ACC112 (cell line): ENCODE data around the gene CSNK1A1.
"Not testable (repeated sequence)": the region's sequence is repeated elsewhere in the genome, so short reads cannot be mapped to it uniquely, and the experiment has no call there.

Experiments used
- H2AFZ ChIP-seq: fragments of 200-600 bp; sonication (generic); one replicate; pipeline ENCODE4 v1.6.0; 2017; ENCODE audit warnings: antibody characterized with exemption, low read length; ENCODE audit not compliant: unreplicated experiment
- H3K27ac ChIP-seq: fragments of 200-600 bp; sonication (generic); 2 replicates; pipeline ENCODE4 v1.5.1; 2014; ENCODE audit warnings: low read depth, mild to moderate bottlenecking, antibody characterized with exemption, low read length, moderate library complexity
- H3K27me3 ChIP-seq: fragments of 200-600 bp; sonication (generic); 2 replicates; pipeline ENCODE4 v1.6.1; 2014; ENCODE audit warnings: mild to moderate bottlenecking, antibody characterized with exemption, low read length, moderate library complexity, mixed read lengths; ENCODE audit not compliant: insufficient read depth
- H3K36me3 ChIP-seq: fragments of 200-600 bp; sonication (generic); 2 replicates; pipeline ENCODE4 v1.6.1; 2016; ENCODE audit warnings: mild to moderate bottlenecking, antibody characterized with exemption, low read length, moderate library complexity, mixed read lengths; ENCODE audit not compliant: insufficient read depth
- H3K4me1 ChIP-seq: fragments of 200-600 bp; sonication (generic); one replicate; pipeline ENCODE4 v1.6.1; 2016; ENCODE audit warnings: low read length, mixed read lengths; ENCODE audit not compliant: insufficient read depth, unreplicated experiment, control insufficient read depth
- H3K4me3 ChIP-seq: fragments of 200-600 bp; sonication (generic); 2 replicates; pipeline ENCODE4 v1.5.1; 2014; ENCODE audit warnings: mild to moderate bottlenecking, low read depth, low read length
- H3K79me2 ChIP-seq: fragments of 200-600 bp; sonication (generic); one replicate; pipeline ENCODE4 v1.6.0; 2016; ENCODE audit warnings: low read length; ENCODE audit not compliant: control insufficient read depth, unreplicated experiment, insufficient read depth

CSNK1A1 gene

DNA sequence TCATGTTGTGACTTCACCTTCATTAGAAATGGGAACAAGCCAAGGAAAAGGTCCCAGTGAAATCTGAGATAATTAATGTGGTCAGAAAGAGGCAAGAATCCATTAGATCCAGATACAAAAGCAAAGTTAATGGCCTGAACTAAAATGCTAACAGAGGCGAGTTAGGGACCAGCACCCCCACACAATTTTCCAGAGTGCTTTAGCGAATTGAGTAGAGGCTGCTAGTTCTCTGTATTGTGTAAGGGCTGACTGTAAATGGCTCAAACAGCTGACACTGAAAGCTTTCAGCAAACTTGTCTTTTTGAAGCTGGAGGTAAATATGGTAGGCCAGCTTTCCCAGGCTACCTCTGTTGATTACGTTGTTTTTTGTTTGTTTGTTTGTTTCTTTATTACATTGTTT is 75.5 kb downstream of the CSNK1A1 start:
- Histone ChIP-seq H3K4me1 (peaks cover 11% of the 10 kb centered on the region), H3K79me2 (no peaks in the 10 kb centered on the region), H3K4me3 (no peak overlapping the region), H3K36me3 (no peaks in the 10 kb centered on the region), H3K27me3 (no peaks in the 10 kb centered on the region), H2AFZ (no peak overlapping the region), H3K27ac (no peak overlapping the region)

DNA sequence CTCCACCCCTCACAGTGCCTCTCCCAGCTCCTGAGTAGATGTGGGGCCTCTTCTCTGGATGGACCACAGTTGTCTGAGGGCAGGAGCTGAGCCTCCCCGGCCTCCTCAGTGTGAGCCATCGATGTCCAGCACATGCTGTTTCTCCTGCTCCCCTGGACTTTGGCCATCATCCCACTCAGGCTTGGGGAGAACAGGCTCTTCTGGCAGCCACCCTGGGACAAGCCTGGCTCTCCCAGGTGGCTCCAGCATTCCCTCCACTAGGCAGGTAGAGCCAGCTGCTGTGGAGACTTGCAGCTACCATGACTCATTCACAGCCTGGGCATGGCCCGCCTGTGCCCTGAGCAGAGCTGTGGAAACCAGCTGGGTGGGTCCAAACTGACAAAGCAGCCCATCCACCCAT is 77.0 kb downstream of the CSNK1A1 start:
- Histone ChIP-seq H3K36me3 (no peaks in the 10 kb centered on the region), H3K4me3 (no peak overlapping the region), H3K79me2 (no peaks in the 10 kb centered on the region), H3K27me3 (no peaks in the 10 kb centered on the region), H3K27ac (no peak overlapping the region), H3K4me1 (peaks cover 11% of the 10 kb centered on the region), H2AFZ (no peak overlapping the region)

GRCh38 chr5:149473441-149473840 is 77.8 kb downstream of the CSNK1A1 start:
- H3K4me1 ChIP-seq: peaks cover 11% of the 10 kb centered on the region
- H3K27me3 ChIP-seq: no peaks in the 10 kb centered on the region
- no peaks in the 10 kb centered on the region for H3K36me3 ChIP-seq
- H2AFZ ChIP-seq: no peak overlapping the region
- H3K4me3 ChIP-seq: no peak overlapping the region
- no peaks in the 10 kb centered on the region for H3K79me2 ChIP-seq
- no peak overlapping the region for H3K27ac ChIP-seq

GRCh38 chr5:149472399-149472798 is 78.8 kb downstream of the CSNK1A1 start:
- no peak overlapping the region for H3K4me3 ChIP-seq
- no peak overlapping the region for H3K27ac ChIP-seq
- no peak overlapping the region for H2AFZ ChIP-seq
- H3K36me3 ChIP-seq: no peaks in the 10 kb centered on the region
- no peaks in the 10 kb centered on the region for H3K27me3 ChIP-seq
- peaks cover 11% of the 10 kb centered on the region for H3K4me1 ChIP-seq
- no peaks in the 10 kb centered on the region for H3K79me2 ChIP-seq

GRCh38 chr5:149471406-149472183 is 79.6 kb downstream of the CSNK1A1 start:
- no peaks in the 10 kb centered on the region for H3K27me3 ChIP-seq
- no peak overlapping the region for H2AFZ ChIP-seq
- no peaks in the 10 kb centered on the region for H3K79me2 ChIP-seq
- no peak overlapping the region for H3K4me3 ChIP-seq
- no peak overlapping the region for H3K27ac ChIP-seq
- H3K36me3 ChIP-seq: no peaks in the 10 kb centered on the region
- H3K4me1 ChIP-seq: peaks cover 16% of the 10 kb centered on the region

- H3K4me3 ChIP-seq: no peak overlapping the region
- peaks cover 22% of the 10 kb centered on the region for H3K4me1 ChIP-seq
- H3K36me3 ChIP-seq: no peaks in the 10 kb centered on the region
- H3K27ac ChIP-seq: no peak overlapping the region
- H3K27me3 ChIP-seq: no peaks in the 10 kb centered on the region
- H3K79me2 ChIP-seq: no peaks in the 10 kb centered on the region
- no peak overlapping the region for H2AFZ ChIP-seq
Measured at GRCh38 chr5:149470942-149471341, 80.3 kb downstream of the CSNK1A1 start.

DNA sequence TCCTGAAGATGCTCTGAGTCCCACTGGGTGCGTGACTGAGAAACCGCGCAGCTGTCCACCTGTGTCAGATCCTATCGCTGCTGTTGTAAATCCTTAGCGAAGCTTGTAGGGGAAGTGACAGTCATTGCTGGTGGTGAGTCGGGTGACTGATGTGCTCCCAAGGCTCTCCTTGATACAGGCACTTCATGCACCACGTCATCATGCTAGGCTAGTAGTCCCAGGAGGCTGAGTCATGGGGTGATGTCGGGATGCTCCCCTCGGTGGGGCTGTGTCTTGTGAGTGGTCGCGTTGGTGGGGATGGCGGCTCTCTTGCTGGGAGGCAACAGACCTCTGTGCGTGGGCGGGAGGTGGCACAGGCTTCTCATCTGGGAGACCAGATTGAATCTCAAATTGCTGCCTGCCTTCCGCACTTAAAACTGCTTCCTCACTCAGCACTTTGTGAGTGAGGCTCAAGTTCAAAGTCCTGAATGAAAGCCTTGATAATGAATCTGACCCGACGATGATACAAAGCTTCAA is 84.7 kb downstream of the CSNK1A1 start:
- Histone ChIP-seq H3K27ac (peak overlapping the region; percentile 47; the same call in 1 of the 2 replicates), H3K79me2 (no peaks in the 10 kb centered on the region), H3K36me3 (no peaks in the 10 kb centered on the region), H3K4me3 (no peak overlapping the region), H3K27me3 (no peaks in the 10 kb centered on the region), H3K4me1 (peaks cover 23% of the 10 kb centered on the region), H2AFZ (no peak overlapping the region)

- peak overlapping the region; percentile 42 for H3K27ac ChIP-seq
Measured at GRCh38 chr5:149464796-149465489, 86.3 kb downstream of the CSNK1A1 start.

DNA sequence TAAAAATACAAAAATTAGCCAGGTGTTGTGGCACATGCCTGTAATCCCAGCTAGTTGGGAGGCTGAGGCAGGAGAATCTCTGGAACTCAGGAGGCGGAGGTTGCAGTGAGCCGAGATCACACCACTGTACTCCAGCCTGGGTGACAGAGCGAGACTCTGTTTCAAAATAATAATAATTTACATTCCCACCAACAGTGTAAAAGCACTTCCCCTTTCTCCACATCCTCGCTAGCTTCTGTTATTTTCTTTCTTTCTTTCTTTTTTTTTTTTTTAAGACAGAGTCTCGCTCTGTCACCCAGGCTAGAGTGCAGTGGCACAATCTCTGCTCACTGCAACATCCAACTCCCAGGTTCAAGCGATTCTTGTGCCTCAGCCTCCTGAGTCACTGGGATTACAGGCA is 89.3 kb downstream of the CSNK1A1 start:
- not testable (repeated sequence) for H3K27ac ChIP-seq, H3K79me2 ChIP-seq, H2AFZ ChIP-seq, H3K4me3 ChIP-seq, H3K36me3 ChIP-seq, H3K27me3 ChIP-seq
- peaks cover 19% of the 10 kb centered on the region for H3K4me1 ChIP-seq

More at GRCh38 chr5:149464796-149465489, 86.3 kb downstream of the CSNK1A1 start:
- H2AFZ ChIP-seq: peak overlapping the region; percentile 56
- H3K4me3 ChIP-seq: no peak overlapping the region
- H3K4me1 ChIP-seq: peaks cover 21% of the 10 kb centered on the region
- H3K79me2 ChIP-seq: no peaks in the 10 kb centered on the region
- H3K27me3 ChIP-seq: no peaks in the 10 kb centered on the region
- H3K36me3 ChIP-seq: no peaks in the 10 kb centered on the region

- Histone ChIP-seq H3K36me3 (no peaks in the 10 kb centered on the region), H3K4me3 (no peak overlapping the region), H3K27me3 (no peaks in the 10 kb centered on the region), H2AFZ (no peak overlapping the region), H3K79me2 (no peaks in the 10 kb centered on the region), H3K27ac (no peak overlapping the region), H3K4me1 (peaks cover 21% of the 10 kb centered on the region)
Measured at GRCh38 chr5:149459891-149460290, 91.3 kb downstream of the CSNK1A1 start.

DNA sequence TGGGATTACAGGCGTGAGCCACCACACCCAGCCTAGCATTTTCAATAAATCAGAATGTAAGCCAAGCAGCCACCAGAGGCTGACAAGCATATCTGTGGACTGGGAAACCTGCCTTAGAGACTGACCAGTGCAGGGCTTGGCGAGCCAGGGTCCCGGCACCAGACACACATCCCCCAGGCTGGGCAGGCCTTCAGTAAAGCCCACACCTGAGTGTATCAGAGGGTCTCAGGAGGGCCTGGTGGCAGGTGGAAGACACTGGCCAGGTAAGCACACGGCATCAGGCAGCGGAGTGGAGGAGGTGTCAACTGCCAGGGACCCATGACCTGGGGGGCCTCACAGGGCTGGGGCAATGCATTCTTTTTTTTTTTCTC is 93.9 kb downstream of the CSNK1A1 start:
- Histone ChIP-seq H3K36me3 (no peaks in the 10 kb centered on the region), H3K27ac (no peak overlapping the region), H3K27me3 (no peaks in the 10 kb centered on the region), H2AFZ (no peak overlapping the region), H3K79me2 (no peaks in the 10 kb centered on the region), H3K4me3 (no peak overlapping the region), H3K4me1 (peaks cover 33% of the 10 kb centered on the region)
